Medulla oblongata (tissue), 1 donor: ENCODE measurements around the gene ACSL6.
A peak's percentile ranks its signal among the peaks of the same experiment; 100 is the strongest.

Experiments
- DNase-seq: peaks from one replicate; pipeline ENCODE4 v3.0.0-alpha.2; 2015; ENCODE audit errors: extremely low spot score

Gene ACSL6

GRCh38 chr5:131979816-131980215 is 31.6 kb downstream of the ACSL6 start:
- peak; percentile 81 for DNase-seq

GRCh38 chr5:131977212-131977604 is 34.2 kb downstream of the ACSL6 start:
- DNase-seq = peak; percentile 29

- DNase-seq = no peak
Observed at GRCh38 chr5:131976414-131977211, 34.8 kb downstream of the ACSL6 start.

GRCh38 chr5:131974956-131975726 is 36.3 kb downstream of the ACSL6 start:
- no peak for DNase-seq

GRCh38 chr5:131974622-131974955 is 36.9 kb downstream of the ACSL6 start:
- no peak for DNase-seq

GRCh38 chr5:131974016-131974415 is 37.4 kb downstream of the ACSL6 start:
- DNase-seq = no peak

GRCh38 chr5:131973089-131973712 is 38.3 kb downstream of the ACSL6 start:
- DNase-seq = no peak

- no peak for DNase-seq
Observed at GRCh38 chr5:131968396-131968954, 43.0 kb downstream of the ACSL6 start.

GRCh38 chr5:131966551-131966950 is 44.9 kb downstream of the ACSL6 start:
- no peak for DNase-seq

GRCh38 chr5:131965826-131966415 is 45.5 kb downstream of the ACSL6 start:
- DNase-seq = no peak

- DNase-seq = no peak
Observed at GRCh38 chr5:131959906-131960305, 51.6 kb downstream of the ACSL6 start.

- no peak for DNase-seq
Observed at GRCh38 chr5:131959136-131959535, 52.3 kb downstream of the ACSL6 start.

- peak; percentile 87 for DNase-seq
Observed at GRCh38 chr5:131957721-131958441, 53.6 kb downstream of the ACSL6 start.

GRCh38 chr5:131953969-131954368 is 57.5 kb downstream of the ACSL6 start:
- no peak for DNase-seq

GRCh38 chr5:131952301-131952857 is 59.1 kb downstream of the ACSL6 start:
- no peak for DNase-seq

GRCh38 chr5:131950706-131951105 is 60.8 kb downstream of the ACSL6 start:
- DNase-seq = no peak

- DNase-seq = no peak
Observed at GRCh38 chr5:131947445-131947844, 64.0 kb downstream of the ACSL6 start.

- no peak for DNase-seq
Observed at GRCh38 chr5:131945551-131946168, 65.8 kb downstream of the ACSL6 start, which contains the start of gene MEIKIN. Gene MEIKIN, minus strand, starts transcription at chr5:131945663. Its CDS starts 158 bp downstream, at chr5:131945505.

GRCh38 chr5:131944702-131945550 is 66.5 kb downstream of the ACSL6 start:
- no peak for DNase-seq
